NCI-H82 treated with DMSO at 0.1 percent for 48 hours (cell line): Measurements from ENCODE around the gene COPS3.

ENCODE experiments used
- DNase-seq: peaks from one replicate; lab custom pipeline; 2025; ENCODE audit not compliant: unreplicated experiment; lab: John Stamatoyannopoulos, UW

COPS3 gene

GRCh38 chr17:17280613-17281549, at the start of gene COPS3:
TSS of gene COPS3 (minus strand) at chr17:17281246. CDS start at chr17:17281186, 60 bp downstream.
- DNase-seq = peak; percentile 95

GRCh38 chr17:17328251-17328650, 47.2 kb upstream of the COPS3 start:
- no peak for DNase-seq

GRCh38 chr17:17326275-17326875, 45.3 kb upstream of the COPS3 start:
- DNase-seq = no peak

- no peak for DNase-seq
Measured at GRCh38 chr17:17325816-17326215, 44.8 kb upstream of the COPS3 start.

GRCh38 chr17:17325228-17325627, 44.2 kb upstream of the COPS3 start:
- no peak for DNase-seq

GRCh38 chr17:17324616-17325015, 43.6 kb upstream of the COPS3 start:
- no peak for DNase-seq

GRCh38 chr17:17322516-17323510, 41.8 kb upstream of the COPS3 start:
- no peak for DNase-seq

- no peak for DNase-seq
Measured at GRCh38 chr17:17321356-17322025, 40.4 kb upstream of the COPS3 start.

- DNase-seq = no peak
Measured at GRCh38 chr17:17320911-17321220, 39.8 kb upstream of the COPS3 start.

GRCh38 chr17:17320188-17320910, 39.3 kb upstream of the COPS3 start:
- DNase-seq = no peak

- no peak for DNase-seq
Measured at GRCh38 chr17:17315142-17315821, 34.2 kb upstream of the COPS3 start.

- no peak for DNase-seq
Measured at GRCh38 chr17:17314501-17315071, 33.5 kb upstream of the COPS3 start.

- no peak for DNase-seq
Measured at GRCh38 chr17:17313350-17313991, 32.4 kb upstream of the COPS3 start.

- DNase-seq = no peak
Measured at GRCh38 chr17:17309356-17309755, 28.3 kb upstream of the COPS3 start.

GRCh38 chr17:17305281-17305801, 24.3 kb upstream of the COPS3 start:
- peak; percentile 68 for DNase-seq

GRCh38 chr17:17304521-17304985, 23.5 kb upstream of the COPS3 start:
- no peak for DNase-seq

GRCh38 chr17:17303847-17304490, 22.9 kb upstream of the COPS3 start:
- no peak for DNase-seq
